A673 (cell line): ENCODE data around the gene ZMYM5. TPM values are rescaled to one million over a fixed set of nuclear protein-coding genes. Genes with fewer than 3 reads are reported as not detected.
A peak's percentile ranks its signal among the peaks of the same experiment; 100 is the strongest.
"Not testable (repeated sequence)": the region's sequence is repeated elsewhere in the genome, so short reads cannot be mapped to it uniquely, and the experiment has no call there.

Experiments
- BruUV-seq: library from RNA; stranded (reverse); fragments of 400-500 nt; replicated peaks from 2 replicates; lab custom pipeline; 2021; lab: Mats Ljungman, UMichigan
- CTCF ChIA-PET: fragments of 300-600 bp; sonication (Branson Sonifier 250); formaldehyde crosslinking; loops from one replicate; lab custom pipeline; 2022; ENCODE audit warnings: antibody characterized with exemption; lab: Charles Lee
- POLR2A ChIA-PET: fragments of 300-600 bp; sonication (Branson Sonifier 250); formaldehyde crosslinking; loops from one replicate; lab custom pipeline; 2022; ENCODE audit warnings: antibody characterized with exemption; ENCODE audit not compliant: low non-redundant PET; lab: Charles Lee
- DNase-seq: peaks from one replicate; pipeline ENCODE4 v3.0.0-alpha.2; 2015; ENCODE audit warnings: low spot score
- H3K27ac ChIP-seq: fragments of 200-600 bp; sonication (generic); 2 replicates; pipeline ENCODE4 v1.5.1; 2016; ENCODE audit warnings: mixed run types, low read depth, mild to moderate bottlenecking, mixed read lengths, antibody characterized with exemption, low read length; ENCODE audit not compliant: poor library complexity, severe bottlenecking
- H3K27me3 ChIP-seq: fragments of 200-600 bp; sonication (generic); replicated peaks from 2 replicates; pipeline ENCODE4 v1.6.1; 2017; ENCODE audit warnings: mixed run types, low read depth, mild to moderate bottlenecking, mixed read lengths, antibody characterized with exemption, low read length; ENCODE audit not compliant: insufficient read depth, poor library complexity
- H3K36me3 ChIP-seq: fragments of 200-600 bp; sonication (generic); 2 replicates; pipeline ENCODE4 v1.6.1; 2016; ENCODE audit warnings: mixed run types, mild to moderate bottlenecking, mixed read lengths, antibody characterized with exemption, low read length; ENCODE audit not compliant: insufficient read depth, poor library complexity, severe bottlenecking
- H3K4me1 ChIP-seq: fragments of 200-600 bp; sonication (generic); 2 replicates; pipeline ENCODE4 v1.6.1; 2017; ENCODE audit warnings: mixed run types, mild to moderate bottlenecking, mixed read lengths, antibody characterized with exemption, low read length; ENCODE audit not compliant: insufficient read depth, poor library complexity, severe bottlenecking
- H3K4me3 ChIP-seq: fragments of 200-600 bp; sonication (generic); 2 replicates; pipeline ENCODE4 v1.5.1; 2016; ENCODE audit warnings: low read depth, mixed run types, mild to moderate bottlenecking, mixed read lengths, low read length; ENCODE audit not compliant: poor library complexity, severe bottlenecking
- H3K9me3 ChIP-seq: fragments of 200-600 bp; sonication (generic); 2 replicates; pipeline ENCODE4 v1.6.1; 2016; ENCODE audit warnings: mixed run types, low read depth, mild to moderate bottlenecking, mixed read lengths, antibody characterized with exemption, low read length; ENCODE audit not compliant: poor library complexity, severe bottlenecking
- EZH2 ChIP-seq: fragments of 200-600 bp; sonication (generic); IDR thresholded peaks from 2 replicates; pipeline ENCODE4 v1.6.1; 2017; ENCODE audit warnings: borderline replicate concordance, low read depth, mild to moderate bottlenecking, mixed read lengths, antibody characterized with exemption, low read length; ENCODE audit not compliant: poor library complexity, severe bottlenecking
- intact Hi-C: fragments of 100-400 bp; cut with micrococcal nuclease; formaldehyde crosslinking; loops from one replicate; pipeline ENCODE4 v1.10.0; 2022; ENCODE audit not compliant: unreplicated experiment
- total RNA-seq: library from RNA; stranded (reverse); gene quantifications from 2 replicates; pipeline ENCODE4 v1.2.3, GENCODE V29; 2021
- TF ChIP-seq, protein P1 (sequence below): fragments of 300-800, 200-600 bp; sonication (generic); conservative IDR thresholded peaks from 2 replicates; pipeline ENCODE4 v1.5.1; 2017; ENCODE audit warnings: low read depth, mild to moderate bottlenecking, antibody characterized with exemption, low read length, moderate library complexity, mixed read lengths

Gene ZMYM5
- total RNA-seq, 1 experiment from 2014 or later = 17.4 TPM

DNA sequence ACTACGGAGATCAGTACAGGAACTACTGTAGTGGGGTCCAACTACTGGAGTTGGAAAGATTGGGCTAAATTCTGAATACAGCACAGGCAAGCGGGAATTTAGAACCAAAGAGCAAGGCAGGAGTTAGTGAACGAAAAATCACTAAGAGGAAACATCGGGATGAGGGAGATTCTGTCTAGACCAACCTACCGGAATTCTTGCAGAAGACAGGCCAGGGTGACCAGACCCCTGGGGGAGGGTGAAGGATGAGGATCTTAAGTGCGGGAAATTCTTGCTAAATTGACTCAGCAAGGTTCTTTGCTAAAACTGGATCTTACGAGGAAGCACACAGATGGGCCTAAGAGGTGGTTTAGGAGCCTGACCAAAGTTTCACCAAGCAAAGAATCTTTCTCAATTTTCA, 67.5 kb downstream of the ZMYM5 start:
- no peaks in the 10 kb centered on the region for H3K27me3 ChIP-seq
- intact Hi-C loops = no loop called here
- H3K9me3 ChIP-seq = no peaks in the 10 kb centered on the region
- ChIA-PET CTCF (no interaction called here), POLR2A (no interaction called here)
- TF ChIP-seq, protein P1, sequence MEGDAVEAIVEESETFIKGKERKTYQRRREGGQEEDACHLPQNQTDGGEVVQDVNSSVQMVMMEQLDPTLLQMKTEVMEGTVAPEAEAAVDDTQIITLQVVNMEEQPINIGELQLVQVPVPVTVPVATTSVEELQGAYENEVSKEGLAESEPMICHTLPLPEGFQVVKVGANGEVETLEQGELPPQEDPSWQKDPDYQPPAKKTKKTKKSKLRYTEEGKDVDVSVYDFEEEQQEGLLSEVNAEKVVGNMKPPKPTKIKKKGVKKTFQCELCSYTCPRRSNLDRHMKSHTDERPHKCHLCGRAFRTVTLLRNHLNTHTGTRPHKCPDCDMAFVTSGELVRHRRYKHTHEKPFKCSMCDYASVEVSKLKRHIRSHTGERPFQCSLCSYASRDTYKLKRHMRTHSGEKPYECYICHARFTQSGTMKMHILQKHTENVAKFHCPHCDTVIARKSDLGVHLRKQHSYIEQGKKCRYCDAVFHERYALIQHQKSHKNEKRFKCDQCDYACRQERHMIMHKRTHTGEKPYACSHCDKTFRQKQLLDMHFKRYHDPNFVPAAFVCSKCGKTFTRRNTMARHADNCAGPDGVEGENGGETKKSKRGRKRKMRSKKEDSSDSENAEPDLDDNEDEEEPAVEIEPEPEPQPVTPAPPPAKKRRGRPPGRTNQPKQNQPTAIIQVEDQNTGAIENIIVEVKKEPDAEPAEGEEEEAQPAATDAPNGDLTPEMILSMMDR = no peak
- TF ChIP-seq EZH2 = no peak
- no peak overlapping the region for H3K4me3 ChIP-seq
- H3K36me3 ChIP-seq = no peaks in the 10 kb centered on the region
- no peak for DNase-seq
- peaks cover 9% of the 10 kb centered on the region for H3K4me1 ChIP-seq
- no peak overlapping the region for H3K27ac ChIP-seq
- BruUV-seq = no TSS peak

DNA sequence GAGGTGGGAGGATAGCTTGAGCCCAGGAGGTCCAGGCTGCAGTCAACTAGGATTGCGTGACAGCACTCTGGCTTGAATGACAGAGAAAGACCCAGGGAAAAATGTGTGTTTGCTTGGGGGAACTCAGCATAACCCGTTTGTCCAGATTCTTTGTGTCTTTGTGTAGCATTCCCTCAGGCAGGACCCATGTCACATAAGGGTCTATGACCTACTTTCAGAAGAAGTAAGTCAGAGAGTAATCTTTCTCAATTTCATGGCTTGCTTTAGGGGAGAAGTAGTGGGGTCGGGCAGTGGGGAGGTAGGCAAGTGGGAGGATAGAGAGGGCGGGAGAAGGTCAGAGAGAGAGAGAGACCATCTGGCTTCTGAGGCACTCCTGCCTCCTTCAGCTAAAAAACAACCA, 68.8 kb downstream of the ZMYM5 start:
- ChIA-PET CTCF (no interaction called here), POLR2A (no interaction called here)
- Histone ChIP-seq H3K27me3 (no peaks in the 10 kb centered on the region), H3K9me3 (no peaks in the 10 kb centered on the region), H3K4me1 (peaks cover 9% of the 10 kb centered on the region), H3K4me3 (no peak overlapping the region), H3K27ac (no peak overlapping the region), H3K36me3 (no peaks in the 10 kb centered on the region)
- BruUV-seq = no TSS peak
- intact Hi-C loops = no loop called here
- no peak for DNase-seq
- TF ChIP-seq, protein P1 = no peak
- no peak for TF ChIP-seq EZH2

DNA sequence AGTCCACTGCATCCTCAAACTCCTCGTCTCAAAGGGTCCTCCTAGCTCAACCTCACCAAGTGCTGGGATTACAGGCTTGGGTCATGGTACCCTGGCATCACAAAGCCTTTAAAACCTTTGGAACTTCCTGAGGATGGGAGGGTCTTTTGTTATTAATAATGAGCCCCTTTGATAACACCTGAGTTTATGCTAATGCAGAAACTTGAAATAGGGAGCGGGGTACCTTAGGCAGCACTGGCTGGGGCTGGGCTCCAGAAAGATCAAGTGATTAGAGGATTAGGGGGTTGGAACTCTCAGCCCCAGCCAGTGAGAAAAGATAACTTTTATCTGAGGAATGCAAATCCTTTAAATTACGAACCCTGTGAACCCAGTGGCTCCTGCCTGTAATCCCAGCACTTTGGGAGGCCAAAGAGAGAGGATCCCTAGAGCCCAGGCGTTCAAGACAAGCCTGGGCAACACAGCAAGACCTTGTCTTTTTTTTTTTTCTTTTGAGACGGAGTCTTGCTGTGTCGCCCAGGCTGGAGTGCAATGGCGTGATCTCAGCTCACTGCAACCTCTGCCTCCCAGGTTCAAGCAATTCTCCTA, 71.4 kb downstream of the ZMYM5 start:
- Histone ChIP-seq H3K4me3 (no peak overlapping the region), H3K9me3 (no peaks in the 10 kb centered on the region), H3K36me3 (no peaks in the 10 kb centered on the region), H3K27me3 (no peaks in the 10 kb centered on the region), H3K4me1 (peaks cover 9% of the 10 kb centered on the region), H3K27ac (no peak overlapping the region)
- ChIA-PET POLR2A (no interaction called here), CTCF (no interaction called here)
- no TSS peak for BruUV-seq
- TF ChIP-seq, protein P1 = no peak
- TF ChIP-seq EZH2 = no peak
- DNase-seq = no peak
- intact Hi-C loops = no loop called here

DNA sequence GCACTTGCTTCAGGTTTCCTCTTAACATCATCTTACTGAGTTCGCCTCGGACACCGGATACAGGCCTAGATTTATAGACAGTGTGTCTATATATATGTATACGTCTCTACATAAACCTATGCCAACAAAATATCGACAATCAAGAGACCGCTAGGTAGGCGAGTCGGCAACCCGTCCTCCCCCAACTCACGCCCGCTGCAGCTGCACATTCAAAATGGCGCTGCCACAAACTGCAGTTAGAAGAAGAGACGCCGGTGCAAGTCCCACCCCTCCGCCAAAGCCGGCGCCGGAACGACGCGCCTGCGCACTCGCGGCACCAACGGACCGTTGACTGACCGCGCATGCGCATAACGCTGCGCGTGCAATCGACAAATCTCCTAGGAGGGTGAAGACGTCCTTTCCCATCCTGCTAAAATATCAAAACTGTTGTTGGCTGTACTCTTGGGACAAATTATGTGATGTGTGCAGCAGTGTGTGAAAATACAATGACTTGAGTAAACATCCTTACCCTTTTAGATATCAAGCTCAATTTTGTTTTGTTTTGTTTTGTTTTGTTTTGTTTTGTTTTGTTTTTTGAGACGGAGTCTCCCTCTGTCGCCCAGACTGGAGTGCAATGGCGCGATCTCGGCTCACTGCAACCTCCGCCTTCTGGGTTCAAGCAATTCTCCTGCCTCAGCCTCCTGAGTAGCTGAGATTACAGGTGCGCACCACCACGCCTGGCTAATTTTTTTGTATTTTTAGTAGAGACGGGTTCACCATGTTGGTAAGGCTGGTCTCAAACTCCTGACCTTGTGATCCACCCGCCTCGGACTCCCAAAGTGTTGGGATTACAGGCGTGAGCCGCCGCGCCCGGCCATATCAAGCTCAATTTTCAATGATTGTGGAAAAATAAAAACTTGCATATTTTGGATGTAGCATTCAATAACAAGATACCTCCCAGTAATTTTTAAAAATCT, 80.4 kb downstream of the ZMYM5 start, which contains the start of gene PSPC1:
Gene PSPC1, minus strand, starts transcription at position 219 of the 956 bp plus-strand sequence. Its CDS starts 188 bp downstream, at position 31.
- H3K4me1 ChIP-seq, H3K36me3 ChIP-seq, CTCF ChIA-PET, H3K27me3 ChIP-seq, H3K9me3 ChIP-seq, POLR2A ChIA-PET: not testable (repeated sequence)
- peak within 1 kb of the TSS; percentile 67 for H3K4me3 ChIP-seq
- peak within 1 kb of the TSS; percentile 91 for H3K27ac ChIP-seq
- peak; percentile 96 for DNase-seq
- intact Hi-C loops = loop anchor here (2.0 kb wide), 1 partner anchor 80 kb away; the partner anchor contains the start of gene ZMYM5
- BruUV-seq = TSS peak; percentile 99
